ENCODE results near the gene DNAAF5. TPM values are rescaled to one million over a fixed set of nuclear protein-coding genes. Genes with fewer than 3 reads are reported as not detected.

The DNAAF5 gene
- total and polyA plus RNA-seq, 9 of the 15 experiments (the other 6 are each of a cell fraction or from before 2014, with no cell fraction given): 3.1 to 69.7 (median 19.1) TPM

GRCh38 chr7:778271-778967, 51.9 kb downstream of the DNAAF5 start:
- DNase-seq (ENCODE audit: extremely low read depth in 1 of 4, low spot score in 3 of 4) (no peak), ATAC-seq (no peak), FAIRE-seq (no peak)
- intact Hi-C loops (cut with micrococcal nuclease): loop anchor here (5.0 kb wide), 1 partner anchor 456 kb away; no protein-coding TSS in a partner anchor
- H3K9ac ChIP-seq (ENCODE audit: insufficient read depth in 1 of 2, low read depth in 2 of 2, low read length in 2 of 2): no peak overlapping the region
- no peak overlapping the region for H2AFZ ChIP-seq (ENCODE audit: low read depth, low read length)
- H3K27me3 ChIP-seq (ENCODE audit: control insufficient read depth in 2 of 2, insufficient read depth in 2 of 2, low read length in 2 of 2): no peaks in the 10 kb centered on the region
- H4K20me1 ChIP-seq (replicated peaks; ENCODE audit: control insufficient read depth, insufficient read depth, low read length): no peaks in the 10 kb centered on the region
- no peak overlapping the region for H3K4me2 ChIP-seq (ENCODE audit: insufficient read depth, low read length)
- 96% methylated on average over 17 of the region's 23 CpGs for WGBS (ENCODE audit: insufficient coverage, low coverage, missing lambda C conversion rate)
- POLR2A ChIA-PET: no interaction called here
- H3K27ac ChIP-seq (ENCODE audit: extremely low read depth, low read depth, low read length): no peak overlapping the region
- no peaks in the 10 kb centered on the region; a peak in 1 of 5 replicates for H3K4me1 ChIP-seq (replicated peaks in 1 of 2; ENCODE audit: control insufficient read depth in 2 of 2, insufficient read depth in 2 of 2, low read length in 2 of 2)
- no TSS peak for BruUV-seq (replicated peaks)
- no peak overlapping the region for H3K4me3 ChIP-seq
- H3K79me2 ChIP-seq (ENCODE audit: control insufficient read depth, insufficient read depth, low read length): no peaks in the 10 kb centered on the region
- no peaks in the 10 kb centered on the region for H3K9me3 ChIP-seq (replicated peaks; ENCODE audit: control insufficient read depth, insufficient read depth, low read depth, low read length)
- 0 out of 2 replicates have a peak, but pooled peaks have one; percentile 39 for TF ChIP-seq POLR2G (IDR thresholded peaks at IDR 0.05; ENCODE audit: low read depth, low read length)
- TF ChIP-seq PATZ1 (CRISPR knock-in tag; IDR thresholded peaks at IDR 0.05; ENCODE audit: borderline replicate concordance): no peak
- no peaks in the 10 kb centered on the region for H3K9me1 ChIP-seq (ENCODE audit: control insufficient read depth, insufficient read depth, low read length)
- CTCF ChIA-PET (ENCODE audit: low intra/inter-chr PET ratio): no interaction called here
- in situ Hi-C loops (cut with MboI): loop anchor here (10.0 kb wide), 1 partner anchor 464 kb away; no protein-coding TSS in a partner anchor
- peaks cover 99% of the 10 kb centered on the region for H3K36me3 ChIP-seq (ENCODE audit: control insufficient read depth, insufficient read depth, low read length)

Measured in K562 (cell line).